Daoy (cell line): ENCODE data around the gene RNF13. TPM values are rescaled to one million over a fixed set of nuclear protein-coding genes. Genes with fewer than 3 reads are reported as not detected.
"Not testable (repeated sequence)": the region's sequence is repeated elsewhere in the genome, so short reads cannot be mapped to it uniquely, and the experiment has no call there.

ENCODE experiments used
- DNase-seq: peaks from one replicate; pipeline ENCODE4 v3.0.0-alpha.2; 2015; ENCODE audit warnings: low read depth
- total RNA-seq: library from RNA; depleted of rRNA; stranded (reverse); fragments of >200 nt; shearing (Covaris generic); gene quantifications from 2 replicates; pipeline ENCODE4 v1.2.3, GENCODE V29; 2014

RNF13 gene
- total RNA-seq, 1 experiment from 2014 or later, result 39.5 TPM

- DNase-seq, result no peak
These were observed 144.5 kb downstream of the RNF13 start for GRCh38 chr3:149957361-149958125.

GRCh38 chr3:149958171-149958796, 145.3 kb downstream of the RNF13 start:
- no peak for DNase-seq

- no peak for DNase-seq
These were observed 146.4 kb downstream of the RNF13 start for GRCh38 chr3:149959443-149959842.

GRCh38 chr3:149963485-149963884, 150.5 kb downstream of the RNF13 start:
- no peak for DNase-seq

- no peak for DNase-seq
These were observed 151.3 kb downstream of the RNF13 start for GRCh38 chr3:149964291-149964690.

- DNase-seq, result no peak
These were observed 152.3 kb downstream of the RNF13 start for GRCh38 chr3:149965278-149965677.

GRCh38 chr3:149967086-149967685, 154.2 kb downstream of the RNF13 start:
- DNase-seq, result peak; percentile 21

GRCh38 chr3:149968216-149968615, 155.2 kb downstream of the RNF13 start:
- DNase-seq, result peak; percentile 74

GRCh38 chr3:149969110-149969939, 156.3 kb downstream of the RNF13 start:
- DNase-seq, result peak; percentile 89

GRCh38 chr3:149969940-149970715, 157.1 kb downstream of the RNF13 start:
- peak; percentile 84 for DNase-seq

GRCh38 chr3:149970716-149971402, 157.8 kb downstream of the RNF13 start, which contains the start of gene PFN2:
TSS of gene PFN2 (minus strand) at chr3:149970895. CDS start at chr3:149970856, 39 bp downstream.
- DNase-seq, result peak; percentile 87

- DNase-seq, result peak; percentile 79
These were observed 158.5 kb downstream of the RNF13 start for GRCh38 chr3:149971403-149972075.

- DNase-seq, result peak; percentile 4
These were observed 162.9 kb downstream of the RNF13 start for GRCh38 chr3:149975919-149976318.

GRCh38 chr3:149977386-149977785, 164.4 kb downstream of the RNF13 start:
- no peak for DNase-seq

- not testable (repeated sequence) for DNase-seq
These were observed 169.0 kb downstream of the RNF13 start for GRCh38 chr3:149981979-149982378.

- DNase-seq, result not testable (repeated sequence)
These were observed 170.0 kb downstream of the RNF13 start for GRCh38 chr3:149983053-149983452.

- no peak for DNase-seq
These were observed 170.6 kb downstream of the RNF13 start for GRCh38 chr3:149983628-149984027.

- no peak for DNase-seq
These were observed 176.3 kb downstream of the RNF13 start for GRCh38 chr3:149989307-149989706.

- DNase-seq, result no peak
These were observed 177.5 kb downstream of the RNF13 start for GRCh38 chr3:149990423-149990948.
